H1 (cell line): ENCODE measurements around the gene A3GALT2.

Experiments
- ATF3 ChIP-seq: IDR thresholded peaks from 2 replicates; pipeline ENCODE4 v1.6.1; 2011; ENCODE audit warnings: low read depth, mild to moderate bottlenecking, low read length; ENCODE audit not compliant: insufficient read depth
- CTCF ChIP-seq, 3 experiments: IDR thresholded peaks; 1 replicate in 2 of 3; 2 replicates in 1 of 3; pipeline versions ENCODE4 v1.5.1 to v1.6.1; 2011; ENCODE audit warnings: low read length in 3 of 3, mild to moderate bottlenecking in 3 of 3, inconsistent platforms in 2 of 3, low read depth in 1 of 3, moderate library complexity in 1 of 3; ENCODE audit not compliant: insufficient read depth in 1 of 3; ENCODE audit errors: control extremely low read depth in 1 of 3
- EGR1 ChIP-seq: IDR thresholded peaks from 2 replicates; pipeline ENCODE4 v1.6.1; 2011; ENCODE audit warnings: low read depth, low read length, borderline replicate concordance
- EZH2 ChIP-seq: fragments of 200-600 bp; sonication (generic); IDR thresholded peaks from 2 replicates; pipeline ENCODE4 v1.7.1; 2012; ENCODE audit warnings: low read depth, mild to moderate bottlenecking, moderate library complexity, low read length, inconsistent platforms; ENCODE audit not compliant: severe bottlenecking
- JUND ChIP-seq: IDR thresholded peaks from 2 replicates; pipeline ENCODE4 v1.6.1; 2011; ENCODE audit warnings: mild to moderate bottlenecking, improper control_type of control experiment, low read length
- KDM1A ChIP-seq: fragments of 200-600, 300-600 bp; sonication (generic); IDR thresholded peaks from 2 replicates; pipeline ENCODE4 v1.7.1; 2016; ENCODE audit warnings: mild to moderate bottlenecking, low read length, borderline replicate concordance
- MAX ChIP-seq: IDR thresholded peaks from 2 replicates; pipeline ENCODE4 v1.6.1; 2012; ENCODE audit warnings: inconsistent platforms
- NRF1 ChIP-seq: IDR thresholded peaks from 2 replicates; pipeline ENCODE4 v1.6.1; 2011; ENCODE audit warnings: mild to moderate bottlenecking, low read depth, low read length, improper control_type of control experiment
- POLR2A ChIP-seq, 2 experiments: IDR thresholded peaks; 1 replicate in 1 of 2; 2 replicates in 1 of 2; pipeline ENCODE4 v1.6.1; 2011; ENCODE audit warnings: low read depth in 2 of 2, low read length in 2 of 2, mild to moderate bottlenecking in 2 of 2; ENCODE audit errors: control extremely low read depth in 1 of 2
- RAD21 ChIP-seq, 2 experiments: IDR thresholded peaks in 1 of 2; conservative IDR thresholded peaks in 1 of 2; 2 replicates each; pipeline ENCODE4 v1.6.1; 2011; ENCODE audit warnings: low read depth in 2 of 2, low read length in 2 of 2, improper control_type of control experiment in 1 of 2, inconsistent platforms in 1 of 2, mild to moderate bottlenecking in 1 of 2, moderate library complexity in 1 of 2
- SIN3A ChIP-seq, 2 experiments: IDR thresholded peaks in 1 of 2; conservative IDR thresholded peaks in 1 of 2; 2 replicates each; pipeline ENCODE4 v1.6.1; 2011 to 2012; ENCODE audit warnings: low read length in 2 of 2, improper control_type of control experiment in 1 of 2, low read depth in 1 of 2, mild to moderate bottlenecking in 1 of 2
- SP1 ChIP-seq: IDR thresholded peaks from 2 replicates; pipeline ENCODE4 v1.6.1; 2011; ENCODE audit warnings: low read depth, low read length
- TBP ChIP-seq: IDR thresholded peaks from 2 replicates; pipeline ENCODE4 v1.6.1; 2011; ENCODE audit warnings: low read depth, low read length, improper control_type of control experiment
- YY1 ChIP-seq: IDR thresholded peaks from 2 replicates; pipeline ENCODE4 v1.6.1; 2011; ENCODE audit warnings: low read depth, mild to moderate bottlenecking, low read length

GRCh38 chr1:33316601-33317000 lies 4.3 kb downstream of the A3GALT2 start:
- TF ChIP-seq CTCF (IDR thresholded peaks at IDR 0.05; ENCODE audit: control extremely low read depth in 1 of 3, insufficient read depth in 1 of 3, low read depth in 1 of 3, low read length in 3 of 3) (no peak), EZH2 (no peak), POLR2A (IDR thresholded peaks at IDR 0.05; ENCODE audit: control extremely low read depth in 1 of 2, low read depth in 2 of 2, low read length in 2 of 2) (no peak), SIN3A (conservative IDR thresholded peaks at IDR 0.05 in 1 of 2, IDR thresholded peaks at IDR 0.05 in 1 of 2; ENCODE audit: low read depth in 1 of 2, low read length in 2 of 2) (no peak), YY1 (no peak), RAD21 (IDR thresholded peaks at IDR 0.05 in 1 of 2, conservative IDR thresholded peaks at IDR 0.05 in 1 of 2; ENCODE audit: low read depth in 2 of 2, low read length in 2 of 2) (no peak), ATF3 (no peak), KDM1A (no peak), TBP (no peak), MAX (no peak), EGR1 (no peak), SP1 (no peak), JUND (no peak), NRF1 (no peak)
